Measurements from ENCODE around the gene NEDD4L. TPM values are rescaled to one million over a fixed set of nuclear protein-coding genes. Genes with fewer than 3 reads are reported as not detected.

Gene NEDD4L
- polyA plus RNA-seq, 1 of the 3 experiments (the other 2 are of a cell fraction): 13.2 TPM

DNA sequence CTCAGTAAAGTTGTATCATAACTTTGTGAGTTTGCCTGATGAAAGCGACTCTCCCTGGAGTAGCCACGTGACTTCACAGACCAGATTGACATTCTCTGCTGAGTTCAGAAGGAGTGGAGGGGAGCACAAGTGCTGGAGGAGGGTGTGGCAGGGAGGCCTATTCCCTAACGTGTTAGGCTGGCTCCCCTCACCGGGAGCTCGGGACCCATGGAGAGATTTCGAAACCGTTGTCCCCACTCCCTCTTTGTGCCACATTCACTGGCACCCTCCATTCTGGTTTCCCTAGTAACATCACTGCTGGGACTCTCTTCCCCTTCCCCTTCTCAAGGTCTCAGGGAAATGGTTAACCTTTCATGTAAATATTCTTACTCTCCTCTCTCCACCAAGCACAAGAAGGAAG, 304.9 kb downstream of the NEDD4L start:
- WGBS (ENCODE audit: low lambda C conversion rate): 81% methylated on average over 7 of the region's 7 CpGs

DNA sequence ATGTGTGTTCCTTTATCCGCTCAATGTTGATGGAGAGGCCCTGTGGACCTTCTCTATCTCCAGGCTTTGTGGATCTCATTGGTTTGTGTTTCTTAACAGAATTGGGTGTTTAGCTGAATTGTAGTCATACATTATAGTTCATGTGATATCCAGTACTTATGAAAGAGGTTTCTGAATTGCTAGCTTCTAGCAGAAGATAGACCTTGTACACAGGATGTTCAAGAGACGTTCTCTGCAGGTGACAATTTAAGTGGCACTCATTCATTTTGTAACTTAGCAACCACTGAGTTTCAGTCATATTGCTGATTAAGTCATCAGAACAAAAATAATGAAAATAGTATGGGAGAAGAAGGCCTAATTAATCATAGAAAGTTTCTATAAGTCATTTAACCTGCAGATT, 305.6 kb downstream of the NEDD4L start:
- ChIA-PET CTCF (no interaction called here), POLR2A (no interaction called here)
- no peak for DNase-seq
- H3K27me3 ChIP-seq (ENCODE audit: insufficient read depth): no peaks in the 10 kb centered on the region
- TF ChIP-seq GABPA (IDR thresholded peaks at IDR 0.05; ENCODE audit: low read depth) (no peak), EP300 (IDR thresholded peaks at IDR 0.05; ENCODE audit: borderline replicate concordance in 1 of 2, low read depth in 1 of 2, low read length in 1 of 2) (no peak), POLR2AphosphoS5 (IDR thresholded peaks at IDR 0.05; ENCODE audit: low read depth, low read length) (no peak), TAF1 (IDR thresholded peaks at IDR 0.05; ENCODE audit: borderline replicate concordance, low read depth, low read length) (no peak), EZH2phosphoT487 (IDR thresholded peaks at IDR 0.05; ENCODE audit: borderline replicate concordance, low read depth) (no peak), NFIC (IDR thresholded peaks at IDR 0.05; ENCODE audit: borderline replicate concordance) (no peak), RCOR1 (IDR thresholded peaks at IDR 0.05; ENCODE audit: low read length) (no peak), FOSL2 (IDR thresholded peaks at IDR 0.05; ENCODE audit: borderline replicate concordance, low read depth) (no peak), RFX5 (IDR thresholded peaks at IDR 0.05; ENCODE audit: low read length) (no peak), MXI1 (IDR thresholded peaks at IDR 0.05; ENCODE audit: low read depth, low read length) (no peak), MEF2A (IDR thresholded peaks at IDR 0.05; ENCODE audit: borderline replicate concordance, low read depth) (no peak), GATA2 (CRISPR knock-in tag; IDR thresholded peaks at IDR 0.05) (no peak), RAD21 (IDR thresholded peaks at IDR 0.05; ENCODE audit: low read length) (no peak), JUND (IDR thresholded peaks at IDR 0.05) (no peak), SIN3A (IDR thresholded peaks at IDR 0.05; ENCODE audit: borderline replicate concordance, low read depth, low read length) (no peak), TEAD4 (IDR thresholded peaks at IDR 0.05; ENCODE audit: borderline replicate concordance, insufficient read depth) (no peak)
- TF ChIP-seq, protein P1, sequence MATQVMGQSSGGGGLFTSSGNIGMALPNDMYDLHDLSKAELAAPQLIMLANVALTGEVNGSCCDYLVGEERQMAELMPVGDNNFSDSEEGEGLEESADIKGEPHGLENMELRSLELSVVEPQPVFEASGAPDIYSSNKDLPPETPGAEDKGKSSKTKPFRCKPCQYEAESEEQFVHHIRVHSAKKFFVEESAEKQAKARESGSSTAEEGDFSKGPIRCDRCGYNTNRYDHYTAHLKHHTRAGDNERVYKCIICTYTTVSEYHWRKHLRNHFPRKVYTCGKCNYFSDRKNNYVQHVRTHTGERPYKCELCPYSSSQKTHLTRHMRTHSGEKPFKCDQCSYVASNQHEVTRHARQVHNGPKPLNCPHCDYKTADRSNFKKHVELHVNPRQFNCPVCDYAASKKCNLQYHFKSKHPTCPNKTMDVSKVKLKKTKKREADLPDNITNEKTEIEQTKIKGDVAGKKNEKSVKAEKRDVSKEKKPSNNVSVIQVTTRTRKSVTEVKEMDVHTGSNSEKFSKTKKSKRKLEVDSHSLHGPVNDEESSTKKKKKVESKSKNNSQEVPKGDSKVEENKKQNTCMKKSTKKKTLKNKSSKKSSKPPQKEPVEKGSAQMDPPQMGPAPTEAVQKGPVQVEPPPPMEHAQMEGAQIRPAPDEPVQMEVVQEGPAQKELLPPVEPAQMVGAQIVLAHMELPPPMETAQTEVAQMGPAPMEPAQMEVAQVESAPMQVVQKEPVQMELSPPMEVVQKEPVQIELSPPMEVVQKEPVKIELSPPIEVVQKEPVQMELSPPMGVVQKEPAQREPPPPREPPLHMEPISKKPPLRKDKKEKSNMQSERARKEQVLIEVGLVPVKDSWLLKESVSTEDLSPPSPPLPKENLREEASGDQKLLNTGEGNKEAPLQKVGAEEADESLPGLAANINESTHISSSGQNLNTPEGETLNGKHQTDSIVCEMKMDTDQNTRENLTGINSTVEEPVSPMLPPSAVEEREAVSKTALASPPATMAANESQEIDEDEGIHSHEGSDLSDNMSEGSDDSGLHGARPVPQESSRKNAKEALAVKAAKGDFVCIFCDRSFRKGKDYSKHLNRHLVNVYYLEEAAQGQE (IDR thresholded peaks at IDR 0.05; ENCODE audit: low read depth, low read length): no peak
- TF ChIP-seq, protein P2, sequence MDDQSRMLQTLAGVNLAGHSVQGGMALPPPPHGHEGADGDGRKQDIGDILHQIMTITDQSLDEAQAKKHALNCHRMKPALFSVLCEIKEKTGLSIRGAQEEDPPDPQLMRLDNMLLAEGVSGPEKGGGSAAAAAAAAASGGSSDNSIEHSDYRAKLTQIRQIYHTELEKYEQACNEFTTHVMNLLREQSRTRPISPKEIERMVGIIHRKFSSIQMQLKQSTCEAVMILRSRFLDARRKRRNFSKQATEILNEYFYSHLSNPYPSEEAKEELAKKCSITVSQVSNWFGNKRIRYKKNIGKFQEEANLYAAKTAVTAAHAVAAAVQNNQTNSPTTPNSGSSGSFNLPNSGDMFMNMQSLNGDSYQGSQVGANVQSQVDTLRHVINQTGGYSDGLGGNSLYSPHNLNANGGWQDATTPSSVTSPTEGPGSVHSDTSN (IDR thresholded peaks at IDR 0.05): no peak
- no peak overlapping the region for H2AFZ ChIP-seq (ENCODE audit: low read depth)
- H3K9me3 ChIP-seq: no peaks in the 10 kb centered on the region
- H3K27ac ChIP-seq (ENCODE audit: low read depth in 2 of 2, low read length in 1 of 2): no peak overlapping the region
- no peak overlapping the region for H3K4me2 ChIP-seq
- H3K4me1 ChIP-seq (ENCODE audit: control insufficient read depth in 1 of 2, insufficient read depth in 2 of 2, low read depth in 1 of 2, low read length in 1 of 2): no peaks in the 10 kb centered on the region
- 82% methylated on average over 2 of the region's 2 CpGs for WGBS (ENCODE audit: low lambda C conversion rate)
- H4K20me1 ChIP-seq (ENCODE audit: insufficient read depth): no peaks in the 10 kb centered on the region
- peaks cover 0 to 2% of the 10 kb centered on the region in 2 experiments for H3K36me3 ChIP-seq (replicated peaks in 1 of 2; ENCODE audit: control insufficient read depth in 1 of 2, insufficient read depth in 2 of 2, low read length in 1 of 2)
- no peak overlapping the region for H3K4me3 ChIP-seq (ENCODE audit: low read depth in 2 of 2, low read length in 1 of 2)
- H3K9ac ChIP-seq: no peak overlapping the region
- H3F3A ChIP-seq (replicated peaks; ENCODE audit: insufficient read depth): no peaks in the 10 kb centered on the region
- H3K79me2 ChIP-seq (ENCODE audit: insufficient read depth): no peaks in the 10 kb centered on the region
- H3K9me2 ChIP-seq: no peaks in the 10 kb centered on the region

More for the DNA sequence above, 304.9 kb downstream of the NEDD4L start:
- Histone ChIP-seq H3K9ac (no peak overlapping the region), H3K9me2 (no peaks in the 10 kb centered on the region), H3K4me2 (no peak overlapping the region), H3K79me2 (ENCODE audit: insufficient read depth) (no peaks in the 10 kb centered on the region), H2AFZ (ENCODE audit: low read depth) (no peak overlapping the region), H4K20me1 (ENCODE audit: insufficient read depth) (no peaks in the 10 kb centered on the region), H3F3A (replicated peaks; ENCODE audit: insufficient read depth) (no peaks in the 10 kb centered on the region), H3K27ac (ENCODE audit: low read depth in 2 of 2, low read length in 1 of 2) (no peak overlapping the region), H3K27me3 (ENCODE audit: insufficient read depth) (no peaks in the 10 kb centered on the region), H3K9me3 (no peaks in the 10 kb centered on the region), H3K36me3 (replicated peaks in 1 of 2; ENCODE audit: control insufficient read depth in 1 of 2, insufficient read depth in 2 of 2, low read length in 1 of 2) (peaks cover 0 to 2% of the 10 kb centered on the region in 2 experiments), H3K4me1 (ENCODE audit: control insufficient read depth in 1 of 2, insufficient read depth in 2 of 2, low read depth in 1 of 2, low read length in 1 of 2) (no peaks in the 10 kb centered on the region), H3K4me3 (ENCODE audit: low read depth in 2 of 2, low read length in 1 of 2) (no peak overlapping the region)
- ChIA-PET POLR2A (no interaction called here), CTCF (interaction anchor here (1.2 kb wide), 1 partner anchor 27 kb away, joined by 3 read pairs; no protein-coding TSS in a partner anchor)
- no peak for TF ChIP-seq SMC3 (IDR thresholded peaks at IDR 0.05; ENCODE audit: low read depth, low read length)
- TF ChIP-seq IRF3 (IDR thresholded peaks at IDR 0.05; ENCODE audit: low read depth, low read length): no peak
- DNase-seq: no peak

Data from SK-N-SH (cell line).